Memory B cell (primary cell): ENCODE results near the gene MYBBP1A.
"Not testable (repeated sequence)": the region's sequence is repeated elsewhere in the genome, so short reads cannot be mapped to it uniquely, and the experiment has no call there.

Experiments used
- ATAC-seq: fragments of 150-1000 bp; cut with Tn5 transposase; 2 replicates; pipeline ENCODE4 v1.10.0; 2021; ENCODE audit warnings: low read depth, mild to moderate bottlenecking, moderate library complexity
- DNase-seq, 2 donors: peaks; one replicate each; pipeline ENCODE4 v3.0.0; 2022; ENCODE audit warnings: low spot score in 2 of 2
- H3K27ac Mint-ChIP-seq: one replicate; pipeline ENCODE4 v1.8.0; 2022; ENCODE audit warnings: mild to moderate bottlenecking, moderate library complexity, mixed read lengths
- H3K27me3 Mint-ChIP-seq: one replicate; pipeline ENCODE4 v1.8.0; 2022; ENCODE audit warnings: mixed read lengths
- H3K36me3 Mint-ChIP-seq: one replicate; pipeline ENCODE4 v1.8.0; 2022; ENCODE audit warnings: mild to moderate bottlenecking, mixed read lengths
- H3K4me1 Mint-ChIP-seq: one replicate; pipeline ENCODE4 v1.8.0; 2022; ENCODE audit warnings: mixed read lengths
- H3K4me3 Mint-ChIP-seq: one replicate; pipeline ENCODE4 v1.8.0; 2022; ENCODE audit warnings: mild to moderate bottlenecking, moderate library complexity, mixed read lengths
- H3K9me3 Mint-ChIP-seq: one replicate; pipeline ENCODE4 v1.8.0; 2022; ENCODE audit warnings: mixed read lengths

MYBBP1A gene

GRCh38 chr17:4584101-4584916, 29.1 kb upstream of the MYBBP1A start, which contains the start of gene SMTNL2:
SMTNL2 (plus strand) TSS chr17:4584529; CDS start chr17:4584606, 77 bp downstream.
- peak within 1 kb of the TSS; percentile 81 for H3K4me3 Mint-ChIP-seq
- peaks cover 34% of the 10 kb centered on the region for H3K27me3 Mint-ChIP-seq
- H3K4me1 Mint-ChIP-seq = peaks cover 5% of the 10 kb centered on the region
- peak; percentile 57 for ATAC-seq
- no peak within 1 kb of the TSS for H3K27ac Mint-ChIP-seq
- peak in 1 of 2 donors; percentile 25 for DNase-seq
- no peaks in the 10 kb centered on the region for H3K9me3 Mint-ChIP-seq
- no peaks in the 10 kb centered on the region for H3K36me3 Mint-ChIP-seq

GRCh38 chr17:4583782-4584100, 28.6 kb upstream of the MYBBP1A start:
- H3K4me1 Mint-ChIP-seq = peaks cover 5% of the 10 kb centered on the region
- no peaks in the 10 kb centered on the region for H3K36me3 Mint-ChIP-seq
- no peak overlapping the region for H3K27ac Mint-ChIP-seq
- ATAC-seq = peak; percentile 69
- DNase-seq = no peak
- H3K9me3 Mint-ChIP-seq = no peaks in the 10 kb centered on the region
- H3K4me3 Mint-ChIP-seq = peak overlapping the region; percentile 81
- peaks cover 34% of the 10 kb centered on the region for H3K27me3 Mint-ChIP-seq

GRCh38 chr17:4583206-4583605, 28.0 kb upstream of the MYBBP1A start:
- no peak for DNase-seq
- Mint-ChIP-seq H3K9me3 (no peaks in the 10 kb centered on the region), H3K27me3 (peaks cover 34% of the 10 kb centered on the region), H3K27ac (no peak overlapping the region), H3K36me3 (no peaks in the 10 kb centered on the region), H3K4me3 (no peak overlapping the region), H3K4me1 (peaks cover 5% of the 10 kb centered on the region)
- no peak for ATAC-seq

- Mint-ChIP-seq H3K9me3 (no peaks in the 10 kb centered on the region), H3K27me3 (peaks cover 36% of the 10 kb centered on the region), H3K4me1 (peaks cover 5% of the 10 kb centered on the region), H3K4me3 (no peak overlapping the region), H3K27ac (no peak overlapping the region), H3K36me3 (no peaks in the 10 kb centered on the region)
- DNase-seq (no peak), ATAC-seq (no peak)
Measured at GRCh38 chr17:4582691-4583090, 27.5 kb upstream of the MYBBP1A start.

- Mint-ChIP-seq H3K27ac (no peak overlapping the region), H3K27me3 (peaks cover 36% of the 10 kb centered on the region), H3K36me3 (no peaks in the 10 kb centered on the region), H3K4me3 (no peak overlapping the region), H3K9me3 (no peaks in the 10 kb centered on the region), H3K4me1 (peaks cover 5% of the 10 kb centered on the region)
- no peak for ATAC-seq
- DNase-seq = no peak
Measured at GRCh38 chr17:4582101-4582501, 26.9 kb upstream of the MYBBP1A start.

GRCh38 chr17:4580291-4580690, 25.1 kb upstream of the MYBBP1A start:
- H3K4me3 Mint-ChIP-seq = no peak overlapping the region
- H3K9me3 Mint-ChIP-seq = no peaks in the 10 kb centered on the region
- ATAC-seq (no peak), DNase-seq (no peak)
- H3K27ac Mint-ChIP-seq = no peak overlapping the region
- peaks cover 29% of the 10 kb centered on the region for H3K27me3 Mint-ChIP-seq
- H3K4me1 Mint-ChIP-seq = peaks cover 5% of the 10 kb centered on the region
- no peaks in the 10 kb centered on the region for H3K36me3 Mint-ChIP-seq

GRCh38 chr17:4579678-4580077, 24.5 kb upstream of the MYBBP1A start:
- H3K36me3 Mint-ChIP-seq = no peaks in the 10 kb centered on the region
- H3K27ac Mint-ChIP-seq = no peak overlapping the region
- ATAC-seq = no peak
- no peak for DNase-seq
- H3K4me1 Mint-ChIP-seq = peaks cover 5% of the 10 kb centered on the region
- H3K9me3 Mint-ChIP-seq = no peaks in the 10 kb centered on the region
- peaks cover 27% of the 10 kb centered on the region for H3K27me3 Mint-ChIP-seq
- H3K4me3 Mint-ChIP-seq = no peak overlapping the region

GRCh38 chr17:4578349-4578748, 23.2 kb upstream of the MYBBP1A start:
- DNase-seq, H3K36me3 Mint-ChIP-seq, H3K9me3 Mint-ChIP-seq, H3K27ac Mint-ChIP-seq, H3K4me3 Mint-ChIP-seq, H3K4me1 Mint-ChIP-seq, ATAC-seq: not testable (repeated sequence)
- H3K27me3 Mint-ChIP-seq = peaks cover 24% of the 10 kb centered on the region

GRCh38 chr17:4577386-4577993, 22.3 kb upstream of the MYBBP1A start:
- no peak overlapping the region for H3K27ac Mint-ChIP-seq
- H3K4me3 Mint-ChIP-seq = no peak overlapping the region
- no peaks in the 10 kb centered on the region for H3K36me3 Mint-ChIP-seq
- peaks cover 21% of the 10 kb centered on the region for H3K27me3 Mint-ChIP-seq
- H3K4me1 Mint-ChIP-seq = peaks cover 7% of the 10 kb centered on the region
- no peaks in the 10 kb centered on the region for H3K9me3 Mint-ChIP-seq
- no peak for DNase-seq
- no peak for ATAC-seq

- Mint-ChIP-seq H3K9me3 (no peaks in the 10 kb centered on the region), H3K27me3 (peaks cover 18% of the 10 kb centered on the region)
- ATAC-seq = no peak
Measured at GRCh38 chr17:4576729-4577322, 21.6 kb upstream of the MYBBP1A start.

GRCh38 chr17:4576161-4576558, 21.0 kb upstream of the MYBBP1A start:
- ATAC-seq = no peak
- H3K9me3 Mint-ChIP-seq = no peaks in the 10 kb centered on the region
- peaks cover 7% of the 10 kb centered on the region for H3K4me1 Mint-ChIP-seq
- H3K4me3 Mint-ChIP-seq = no peak overlapping the region
- no peak for DNase-seq
- H3K36me3 Mint-ChIP-seq = no peaks in the 10 kb centered on the region
- H3K27me3 Mint-ChIP-seq = peaks cover 13% of the 10 kb centered on the region
- H3K27ac Mint-ChIP-seq = no peak overlapping the region

More at GRCh38 chr17:4576729-4577322, 21.6 kb upstream of the MYBBP1A start:
- Mint-ChIP-seq H3K27ac (no peak overlapping the region), H3K36me3 (no peaks in the 10 kb centered on the region), H3K4me1 (peaks cover 7% of the 10 kb centered on the region), H3K4me3 (no peak overlapping the region)
- DNase-seq = no peak

- H3K36me3 Mint-ChIP-seq = no peaks in the 10 kb centered on the region
- ATAC-seq (no peak), DNase-seq (no peak)
- H3K27me3 Mint-ChIP-seq = peaks cover 9% of the 10 kb centered on the region
- H3K4me3 Mint-ChIP-seq = no peak overlapping the region
- no peak overlapping the region for H3K27ac Mint-ChIP-seq
- no peaks in the 10 kb centered on the region for H3K9me3 Mint-ChIP-seq
- peaks cover 9% of the 10 kb centered on the region for H3K4me1 Mint-ChIP-seq
Measured at GRCh38 chr17:4574448-4575045, 19.4 kb upstream of the MYBBP1A start.

GRCh38 chr17:4573669-4574068, 18.5 kb upstream of the MYBBP1A start:
- DNase-seq = no peak

GRCh38 chr17:4573115-4573514, 17.9 kb upstream of the MYBBP1A start:
- peaks cover 9% of the 10 kb centered on the region for H3K4me1 Mint-ChIP-seq
- DNase-seq (no peak), ATAC-seq (no peak)
- no peaks in the 10 kb centered on the region for H3K9me3 Mint-ChIP-seq
- no peaks in the 10 kb centered on the region for H3K36me3 Mint-ChIP-seq
- H3K4me3 Mint-ChIP-seq = no peak overlapping the region
- peaks cover 7% of the 10 kb centered on the region for H3K27me3 Mint-ChIP-seq
- no peak overlapping the region for H3K27ac Mint-ChIP-seq

More at GRCh38 chr17:4573669-4574068, 18.5 kb upstream of the MYBBP1A start:
- H3K4me3 Mint-ChIP-seq = no peak overlapping the region
- H3K27ac Mint-ChIP-seq = no peak overlapping the region
- ATAC-seq = peak; percentile 97
- H3K4me1 Mint-ChIP-seq = peaks cover 9% of the 10 kb centered on the region
- no peaks in the 10 kb centered on the region for H3K36me3 Mint-ChIP-seq
- H3K27me3 Mint-ChIP-seq = peaks cover 8% of the 10 kb centered on the region
- H3K9me3 Mint-ChIP-seq = no peaks in the 10 kb centered on the region
